ENCODE data around the gene CRTC3. TPM values are rescaled to one million over a fixed set of nuclear protein-coding genes. Genes with fewer than 3 reads are reported as not detected.

Gene CRTC3
- total and polyA plus RNA-seq, 2 donors (not counting 3 experiments of a cell fraction or from before 2014, with no cell fraction given) = 16.2 to 26.4 TPM

- FAIRE-seq (no peak), DNase-seq (ENCODE audit: low read depth, low spot score) (no peak)
- no TSS peak for BruUV-seq (replicated peaks)
- Histone ChIP-seq H3K79me2 (ENCODE audit: control insufficient read depth, insufficient read depth, low read length) (no peaks in the 10 kb centered on the region), H3K4me2 (ENCODE audit: insufficient read depth, low read length) (no peak overlapping the region), H3K9me3 (replicated peaks; ENCODE audit: control insufficient read depth, insufficient read depth, low read length) (no peaks in the 10 kb centered on the region), H2AFZ (ENCODE audit: low read depth, low read length) (no peak overlapping the region), H3K27me3 (ENCODE audit: control insufficient read depth in 2 of 2, insufficient read depth in 2 of 2, low read length in 2 of 2) (no peaks in the 10 kb centered on the region), H3K4me1 (ENCODE audit: control insufficient read depth, extremely low read depth, insufficient read depth, low read length) (peaks cover 7% of the 10 kb centered on the region), H4K20me1 (replicated peaks; ENCODE audit: control insufficient read depth, extremely low read depth, insufficient read depth, low read length) (no peaks in the 10 kb centered on the region), H3K4me3 (replicated peaks in 1 of 3; ENCODE audit: insufficient read depth in 1 of 3, low read depth in 1 of 3, low read length in 3 of 3) (no peak overlapping the region), H3K27ac (ENCODE audit: insufficient read depth, low read depth, low read length) (no peak overlapping the region), H3K36me3 (ENCODE audit: control insufficient read depth in 2 of 2, extremely low read depth in 1 of 2, insufficient read depth in 2 of 2, low read length in 2 of 2) (no peaks in the 10 kb centered on the region), H3K9me1 (replicated peaks; ENCODE audit: control insufficient read depth, extremely low read depth, insufficient read depth, low read length) (no peaks in the 10 kb centered on the region), H3K9ac (replicated peaks; ENCODE audit: extremely low read depth, insufficient read depth, low read length) (no peak overlapping the region)
- ChIA-PET CTCF (interaction anchor here (1.3 kb wide), 1 partner anchor 36 kb away, joined by 5 read pairs; no protein-coding TSS in a partner anchor), POLR2A (no interaction called here)
- intact Hi-C loops (cut with micrococcal nuclease) (no loop called here), dilution Hi-C loops (cut with MboI; ENCODE audit: extremely low pct_ligation_motif_present, low sequenced_read_pairs) (no loop called here)
- TF ChIP-seq JUN (IDR thresholded peaks at IDR 0.05; ENCODE audit: borderline replicate concordance, insufficient read depth, insufficient read length, low read depth) (no peak), POLR2A (IDR thresholded peaks at IDR 0.05; ENCODE audit: low read depth, low read length) (no peak), MYC (IDR thresholded peaks at IDR 0.05; ENCODE audit: low read depth, low read length) (no peak), POLR2AphosphoS5 (IDR thresholded peaks at IDR 0.05; ENCODE audit: insufficient read depth, low read depth, low read length) (no peak), GATA2 (IDR thresholded peaks at IDR 0.05; ENCODE audit: insufficient read depth, insufficient read length, low read depth, low read length) (no peak), CTCF (IDR thresholded peaks at IDR 0.05; ENCODE audit: extremely low read depth in 1 of 2, insufficient read depth in 1 of 2, low read depth in 1 of 2, low read length in 2 of 2) (no peak), MAX (IDR thresholded peaks at IDR 0.05; ENCODE audit: insufficient read depth, insufficient read length) (no peak), EZH2 (IDR thresholded peaks at IDR 0.05; ENCODE audit: borderline replicate concordance, low read depth, low read length, severe bottlenecking) (no peak), FOS (IDR thresholded peaks at IDR 0.05; ENCODE audit: borderline replicate concordance, insufficient read depth, low read length) (no peak)
These were observed 154.2 kb downstream of the CRTC3 start for GRCh38 chr15:90683876-90684275.
